GM23338 (cell line): ENCODE measurements around the gene C11orf24. TPM values are rescaled to one million over a fixed set of nuclear protein-coding genes. Genes with fewer than 3 reads are reported as not detected.

Experiments
- ATAC-seq: fragments of 200-7000 bp; cut with Tn5 transposase; 3 replicates; pipeline ENCODE4 v1.9.1; 2020
- DNase-seq: peaks from one replicate; pipeline ENCODE4 v3.0.0-alpha.2; 2015; ENCODE audit warnings: low spot score
- H2AFZ ChIP-seq: fragments of 200-600 bp; sonication (generic); 2 replicates; pipeline ENCODE4 v1.8.0; 2016; ENCODE audit warnings: antibody characterized with exemption, mild to moderate bottlenecking, moderate library complexity
- H3F3A ChIP-seq: fragments of 200-600 bp; sonication (generic); replicated peaks from 2 replicates; pipeline ENCODE4 v1.8.0; 2017; ENCODE audit warnings: antibody characterized with exemption, mixed run types, low read depth
- H3K27ac ChIP-seq: fragments of 200-600 bp; sonication (generic); 2 replicates; pipeline ENCODE4 v1.6.1; 2016; ENCODE audit warnings: low read depth
- H3K27me3 ChIP-seq: fragments of 200-600 bp; sonication (generic); 2 replicates; pipeline ENCODE4 v1.8.0; 2016; ENCODE audit warnings: mild to moderate bottlenecking, mixed run types, moderate library complexity; ENCODE audit not compliant: insufficient read depth
- H3K36me3 ChIP-seq: fragments of 200-600 bp; sonication (generic); 2 replicates; pipeline ENCODE4 v1.8.0; 2016; ENCODE audit warnings: mild to moderate bottlenecking; ENCODE audit not compliant: insufficient read depth
- H3K4me1 ChIP-seq: fragments of 200-600 bp; sonication (generic); 2 replicates; pipeline ENCODE4 v1.8.0; 2016; ENCODE audit warnings: mild to moderate bottlenecking, moderate library complexity; ENCODE audit not compliant: insufficient read depth
- H3K4me2 ChIP-seq: fragments of 200-600 bp; sonication (generic); 2 replicates; pipeline ENCODE4 v1.7.1; 2017; ENCODE audit warnings: mixed run types
- H3K4me3 ChIP-seq: fragments of 200-600 bp; sonication (generic); 2 replicates; pipeline ENCODE4 v1.6.1; 2016; ENCODE audit warnings: mixed run types
- H3K79me2 ChIP-seq: fragments of 200-600 bp; sonication (generic); replicated peaks from 2 replicates; pipeline ENCODE4 v1.8.0; 2017; ENCODE audit warnings: mild to moderate bottlenecking; ENCODE audit not compliant: insufficient read depth
- H3K9me2 ChIP-seq: fragments of 200-600 bp; sonication (generic); 2 replicates; pipeline ENCODE4 v1.8.0; 2017; ENCODE audit not compliant: insufficient read depth
- H4K20me1 ChIP-seq: fragments of 200-600 bp; sonication (generic); replicated peaks from 2 replicates; pipeline ENCODE4 v1.8.0; 2017; ENCODE audit warnings: mild to moderate bottlenecking; ENCODE audit not compliant: insufficient read depth
- H3K27ac Mint-ChIP-seq: 2 replicates; pipeline ENCODE4 v1.8.0; 2020; ENCODE audit warnings: inconsistent platforms, mild to moderate bottlenecking, moderate library complexity, mixed read lengths
- H3K27me3 Mint-ChIP-seq: 3 replicates; pipeline ENCODE4 v1.8.0; 2022; ENCODE audit warnings: low read depth, mild to moderate bottlenecking, moderate library complexity, mixed read lengths, inconsistent platforms; ENCODE audit not compliant: insufficient read depth, poor library complexity
- H3K36me3 Mint-ChIP-seq: 3 replicates; pipeline ENCODE4 v1.8.0; 2021; ENCODE audit warnings: low read depth, mild to moderate bottlenecking, inconsistent platforms, moderate library complexity, mixed read lengths
- H3K4me1 Mint-ChIP-seq: 3 replicates; pipeline ENCODE4 v1.8.0; 2020; ENCODE audit warnings: mild to moderate bottlenecking, inconsistent platforms, mixed read lengths
- H3K4me3 Mint-ChIP-seq: 3 replicates; pipeline ENCODE4 v1.8.0; 2021; ENCODE audit warnings: moderate library complexity, mild to moderate bottlenecking, inconsistent platforms, mixed read lengths
- H3K9me3 Mint-ChIP-seq: 3 replicates; pipeline ENCODE4 v1.8.0; 2020; ENCODE audit warnings: moderate library complexity, mild to moderate bottlenecking, inconsistent platforms, mixed read lengths
- ETS1 ChIP-seq: IDR thresholded peaks from 2 replicates; pipeline ENCODE4 v1.6.1; 2016; ENCODE audit warnings: antibody characterized with exemption
- EZH2 ChIP-seq: fragments of 200-600 bp; sonication (generic); IDR thresholded peaks from one replicate; pipeline ENCODE4 v1.8.0; 2017; ENCODE audit warnings: antibody characterized with exemption, mild to moderate bottlenecking, low read depth; ENCODE audit not compliant: unreplicated experiment
- EZH2phosphoT487 ChIP-seq: fragments of 200-600 bp; sonication (generic); IDR thresholded peaks from one replicate; pipeline ENCODE4 v1.8.1; 2018; ENCODE audit warnings: antibody characterized with exemption; ENCODE audit not compliant: unreplicated experiment
- NANOG ChIP-seq: IDR thresholded peaks from 2 replicates; pipeline ENCODE4 v1.6.1; 2016; ENCODE audit warnings: antibody characterized with exemption, borderline replicate concordance
- POLR2AphosphoS5 ChIP-seq: IDR thresholded peaks from 2 replicates; pipeline ENCODE4 v1.6.1; 2016; ENCODE audit warnings: antibody characterized with exemption, low read depth
- STAT1 ChIP-seq: IDR thresholded peaks from one replicate; pipeline ENCODE4 v1.6.1; 2016; ENCODE audit warnings: antibody characterized with exemption; ENCODE audit not compliant: unreplicated experiment
- ZNF114 ChIP-seq: fragments of 250-450 bp; sonication (Bioruptor Pico); IDR thresholded peaks from 2 replicates; pipeline ENCODE4 v1.5.0; 2020; ENCODE audit warnings: mild to moderate bottlenecking, moderate library complexity
- ZNF331 ChIP-seq: fragments of 250-450 bp; sonication (Bioruptor Pico); IDR thresholded peaks from 2 replicates; pipeline ENCODE4 v1.5.0; 2020; ENCODE audit warnings: low read depth, mild to moderate bottlenecking, moderate library complexity
- polyA plus RNA-seq: library from polyadenylated mRNA; unstranded; fragments of >200 nt; fragmentation: Nextera tagmentation; extraction: Ambion mirVana; gene quantifications from 2 replicates; pipeline ENCODE4 v1.2.1, GENCODE V29; 2016
- total RNA-seq: library from RNA; depleted of rRNA; stranded (reverse); fragments of >200 nt; shearing (Covaris generic); gene quantifications from 2 replicates; pipeline ENCODE4 v1.2.3, GENCODE V29; 2014
- TF ChIP-seq, protein P1 (sequence below), 2 experiments: fragments of 200-600 bp in 1 of 2; sonication (generic) in 1 of 2; conservative IDR thresholded peaks; 2 replicates each; pipeline versions ENCODE4 v1.5.1 to v1.6.1; 2016 to 2017; ENCODE audit warnings: antibody characterized with exemption in 2 of 2, low read depth in 2 of 2, mild to moderate bottlenecking in 2 of 2, moderate library complexity in 1 of 2
- TF ChIP-seq, protein P2 (sequence below): IDR thresholded peaks from one replicate; pipeline ENCODE4 v1.6.1; 2018; ENCODE audit warnings: antibody characterized with exemption; ENCODE audit not compliant: unreplicated experiment
- TF ChIP-seq, protein P3 (sequence below): fragments of 250-450 bp; sonication (Bioruptor Pico); IDR thresholded peaks from 2 replicates; pipeline ENCODE4 v1.5.0; 2020; ENCODE audit warnings: mild to moderate bottlenecking, moderate library complexity

C11orf24 gene
- total and polyA plus RNA-seq, 2 experiments from 2014 or later = 49.8 to 57.5 TPM

DNA sequence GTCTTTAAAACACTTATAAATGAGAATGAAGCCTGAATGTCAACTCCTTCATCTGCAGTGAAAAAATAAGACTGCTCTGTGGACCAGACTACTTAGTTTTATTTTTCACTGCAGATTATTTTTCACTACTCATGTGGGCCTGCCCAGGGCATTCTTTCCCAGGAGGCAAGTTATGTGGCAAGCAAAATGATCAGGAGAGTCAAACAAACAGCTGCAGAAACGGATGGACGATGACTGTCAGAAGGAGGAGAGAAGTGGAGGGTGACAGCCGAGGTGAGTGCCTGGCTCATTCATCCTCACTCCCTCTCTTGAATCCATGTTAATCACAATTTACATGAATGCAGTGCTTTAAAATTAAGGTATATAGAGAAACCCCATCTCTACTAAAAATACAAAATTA lies 34.9 kb upstream of the C11orf24 start:
- Mint-ChIP-seq H3K4me1 (peaks cover 15% of the 10 kb centered on the region), H3K9me3 (peaks cover 30% of the 10 kb centered on the region)

More for the DNA sequence above, 34.9 kb upstream of the C11orf24 start:
- Mint-ChIP-seq H3K27me3 (peaks cover 7% of the 10 kb centered on the region), H3K4me3 (no peak overlapping the region), H3K27ac (no peak overlapping the region), H3K36me3 (peaks cover 16% of the 10 kb centered on the region)
- Histone ChIP-seq H3K27me3 (peaks cover 6% of the 10 kb centered on the region; the same call in 1 of the 2 replicates), H3F3A (peaks cover 5% of the 10 kb centered on the region), H4K20me1 (no peaks in the 10 kb centered on the region), H3K27ac (no peak overlapping the region), H3K36me3 (no peaks in the 10 kb centered on the region), H3K4me1 (peaks cover 7% of the 10 kb centered on the region; the same call in 1 of the 2 replicates), H3K79me2 (no peaks in the 10 kb centered on the region), H3K4me2 (no peak overlapping the region), H2AFZ (no peak overlapping the region), H3K9me2 (0 out of 2 replicates have a peak, but pooled peaks cover 2% of the 10 kb centered on the region), H3K4me3 (no peak overlapping the region)
- DNase-seq (no peak), ATAC-seq (no peak)
- TF ChIP-seq ZNF331 (CRISPR knock-in tag) = no peak
- TF ChIP-seq, protein P1, sequence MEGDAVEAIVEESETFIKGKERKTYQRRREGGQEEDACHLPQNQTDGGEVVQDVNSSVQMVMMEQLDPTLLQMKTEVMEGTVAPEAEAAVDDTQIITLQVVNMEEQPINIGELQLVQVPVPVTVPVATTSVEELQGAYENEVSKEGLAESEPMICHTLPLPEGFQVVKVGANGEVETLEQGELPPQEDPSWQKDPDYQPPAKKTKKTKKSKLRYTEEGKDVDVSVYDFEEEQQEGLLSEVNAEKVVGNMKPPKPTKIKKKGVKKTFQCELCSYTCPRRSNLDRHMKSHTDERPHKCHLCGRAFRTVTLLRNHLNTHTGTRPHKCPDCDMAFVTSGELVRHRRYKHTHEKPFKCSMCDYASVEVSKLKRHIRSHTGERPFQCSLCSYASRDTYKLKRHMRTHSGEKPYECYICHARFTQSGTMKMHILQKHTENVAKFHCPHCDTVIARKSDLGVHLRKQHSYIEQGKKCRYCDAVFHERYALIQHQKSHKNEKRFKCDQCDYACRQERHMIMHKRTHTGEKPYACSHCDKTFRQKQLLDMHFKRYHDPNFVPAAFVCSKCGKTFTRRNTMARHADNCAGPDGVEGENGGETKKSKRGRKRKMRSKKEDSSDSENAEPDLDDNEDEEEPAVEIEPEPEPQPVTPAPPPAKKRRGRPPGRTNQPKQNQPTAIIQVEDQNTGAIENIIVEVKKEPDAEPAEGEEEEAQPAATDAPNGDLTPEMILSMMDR (conservative IDR thresholded peaks at IDR 0.05; ENCODE audit: low read depth in 2 of 2) = no peak
- TF ChIP-seq, protein P2, sequence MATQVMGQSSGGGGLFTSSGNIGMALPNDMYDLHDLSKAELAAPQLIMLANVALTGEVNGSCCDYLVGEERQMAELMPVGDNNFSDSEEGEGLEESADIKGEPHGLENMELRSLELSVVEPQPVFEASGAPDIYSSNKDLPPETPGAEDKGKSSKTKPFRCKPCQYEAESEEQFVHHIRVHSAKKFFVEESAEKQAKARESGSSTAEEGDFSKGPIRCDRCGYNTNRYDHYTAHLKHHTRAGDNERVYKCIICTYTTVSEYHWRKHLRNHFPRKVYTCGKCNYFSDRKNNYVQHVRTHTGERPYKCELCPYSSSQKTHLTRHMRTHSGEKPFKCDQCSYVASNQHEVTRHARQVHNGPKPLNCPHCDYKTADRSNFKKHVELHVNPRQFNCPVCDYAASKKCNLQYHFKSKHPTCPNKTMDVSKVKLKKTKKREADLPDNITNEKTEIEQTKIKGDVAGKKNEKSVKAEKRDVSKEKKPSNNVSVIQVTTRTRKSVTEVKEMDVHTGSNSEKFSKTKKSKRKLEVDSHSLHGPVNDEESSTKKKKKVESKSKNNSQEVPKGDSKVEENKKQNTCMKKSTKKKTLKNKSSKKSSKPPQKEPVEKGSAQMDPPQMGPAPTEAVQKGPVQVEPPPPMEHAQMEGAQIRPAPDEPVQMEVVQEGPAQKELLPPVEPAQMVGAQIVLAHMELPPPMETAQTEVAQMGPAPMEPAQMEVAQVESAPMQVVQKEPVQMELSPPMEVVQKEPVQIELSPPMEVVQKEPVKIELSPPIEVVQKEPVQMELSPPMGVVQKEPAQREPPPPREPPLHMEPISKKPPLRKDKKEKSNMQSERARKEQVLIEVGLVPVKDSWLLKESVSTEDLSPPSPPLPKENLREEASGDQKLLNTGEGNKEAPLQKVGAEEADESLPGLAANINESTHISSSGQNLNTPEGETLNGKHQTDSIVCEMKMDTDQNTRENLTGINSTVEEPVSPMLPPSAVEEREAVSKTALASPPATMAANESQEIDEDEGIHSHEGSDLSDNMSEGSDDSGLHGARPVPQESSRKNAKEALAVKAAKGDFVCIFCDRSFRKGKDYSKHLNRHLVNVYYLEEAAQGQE = no peak
- TF ChIP-seq, protein P3, sequence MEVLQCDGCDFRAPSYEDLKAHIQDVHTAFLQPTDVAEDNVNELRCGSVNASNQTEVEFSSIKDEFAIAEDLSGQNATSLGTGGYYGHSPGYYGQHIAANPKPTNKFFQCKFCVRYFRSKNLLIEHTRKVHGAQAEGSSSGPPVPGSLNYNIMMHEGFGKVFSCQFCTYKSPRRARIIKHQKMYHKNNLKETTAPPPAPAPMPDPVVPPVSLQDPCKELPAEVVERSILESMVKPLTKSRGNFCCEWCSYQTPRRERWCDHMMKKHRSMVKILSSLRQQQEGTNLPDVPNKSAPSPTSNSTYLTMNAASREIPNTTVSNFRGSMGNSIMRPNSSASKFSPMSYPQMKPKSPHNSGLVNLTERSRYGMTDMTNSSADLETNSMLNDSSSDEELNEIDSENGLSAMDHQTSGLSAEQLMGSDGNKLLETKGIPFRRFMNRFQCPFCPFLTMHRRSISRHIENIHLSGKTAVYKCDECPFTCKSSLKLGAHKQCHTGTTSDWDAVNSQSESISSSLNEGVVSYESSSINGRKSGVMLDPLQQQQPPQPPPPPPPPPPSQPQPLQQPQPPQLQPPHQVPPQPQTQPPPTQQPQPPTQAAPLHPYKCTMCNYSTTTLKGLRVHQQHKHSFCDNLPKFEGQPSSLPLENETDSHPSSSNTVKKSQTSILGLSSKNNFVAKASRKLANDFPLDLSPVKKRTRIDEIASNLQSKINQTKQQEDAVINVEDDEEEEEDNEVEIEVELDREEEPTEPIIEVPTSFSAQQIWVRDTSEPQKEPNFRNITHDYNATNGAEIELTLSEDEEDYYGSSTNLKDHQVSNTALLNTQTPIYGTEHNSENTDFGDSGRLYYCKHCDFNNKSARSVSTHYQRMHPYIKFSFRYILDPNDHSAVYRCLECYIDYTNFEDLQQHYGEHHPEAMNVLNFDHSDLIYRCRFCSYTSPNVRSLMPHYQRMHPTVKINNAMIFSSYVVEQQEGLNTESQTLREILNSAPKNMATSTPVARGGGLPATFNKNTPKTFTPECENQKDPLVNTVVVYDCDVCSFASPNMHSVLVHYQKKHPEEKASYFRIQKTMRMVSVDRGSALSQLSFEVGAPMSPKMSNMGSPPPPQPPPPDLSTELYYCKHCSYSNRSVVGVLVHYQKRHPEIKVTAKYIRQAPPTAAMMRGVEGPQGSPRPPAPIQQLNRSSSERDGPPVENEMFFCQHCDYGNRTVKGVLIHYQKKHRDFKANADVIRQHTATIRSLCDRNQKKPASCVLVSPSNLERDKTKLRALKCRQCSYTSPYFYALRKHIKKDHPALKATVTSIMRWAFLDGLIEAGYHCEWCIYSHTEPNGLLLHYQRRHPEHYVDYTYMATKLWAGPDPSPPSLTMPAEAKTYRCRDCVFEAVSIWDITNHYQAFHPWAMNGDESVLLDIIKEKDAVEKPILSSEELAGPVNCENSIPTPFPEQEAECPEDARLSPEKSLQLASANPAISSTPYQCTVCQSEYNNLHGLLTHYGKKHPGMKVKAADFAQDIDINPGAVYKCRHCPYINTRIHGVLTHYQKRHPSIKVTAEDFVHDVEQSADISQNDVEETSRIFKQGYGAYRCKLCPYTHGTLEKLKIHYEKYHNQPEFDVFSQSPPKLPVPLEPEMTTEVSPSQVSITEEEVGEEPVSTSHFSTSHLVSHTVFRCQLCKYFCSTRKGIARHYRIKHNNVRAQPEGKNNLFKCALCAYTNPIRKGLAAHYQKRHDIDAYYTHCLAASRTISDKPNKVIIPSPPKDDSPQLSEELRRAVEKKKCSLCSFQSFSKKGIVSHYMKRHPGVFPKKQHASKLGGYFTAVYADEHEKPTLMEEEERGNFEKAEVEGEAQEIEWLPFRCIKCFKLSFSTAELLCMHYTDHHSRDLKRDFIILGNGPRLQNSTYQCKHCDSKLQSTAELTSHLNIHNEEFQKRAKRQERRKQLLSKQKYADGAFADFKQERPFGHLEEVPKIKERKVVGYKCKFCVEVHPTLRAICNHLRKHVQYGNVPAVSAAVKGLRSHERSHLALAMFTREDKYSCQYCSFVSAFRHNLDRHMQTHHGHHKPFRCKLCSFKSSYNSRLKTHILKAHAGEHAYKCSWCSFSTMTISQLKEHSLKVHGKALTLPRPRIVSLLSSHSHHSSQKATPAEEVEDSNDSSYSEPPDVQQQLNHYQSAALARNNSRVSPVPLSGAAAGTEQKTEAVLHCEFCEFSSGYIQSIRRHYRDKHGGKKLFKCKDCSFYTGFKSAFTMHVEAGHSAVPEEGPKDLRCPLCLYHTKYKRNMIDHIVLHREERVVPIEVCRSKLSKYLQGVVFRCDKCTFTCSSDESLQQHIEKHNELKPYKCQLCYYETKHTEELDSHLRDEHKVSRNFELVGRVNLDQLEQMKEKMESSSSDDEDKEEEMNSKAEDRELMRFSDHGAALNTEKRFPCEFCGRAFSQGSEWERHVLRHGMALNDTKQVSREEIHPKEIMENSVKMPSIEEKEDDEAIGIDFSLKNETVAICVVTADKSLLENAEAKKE (CRISPR knock-in tag) = no peak
- no peak for TF ChIP-seq EZH2
- no peak for TF ChIP-seq EZH2phosphoT487
- TF ChIP-seq NANOG = no peak
- TF ChIP-seq STAT1 = no peak
- no peak for TF ChIP-seq POLR2AphosphoS5
- TF ChIP-seq ZNF114 (CRISPR knock-in tag) = no peak
- TF ChIP-seq ETS1 = no peak
